ENCODE results near the gene JPT1.

DNA sequence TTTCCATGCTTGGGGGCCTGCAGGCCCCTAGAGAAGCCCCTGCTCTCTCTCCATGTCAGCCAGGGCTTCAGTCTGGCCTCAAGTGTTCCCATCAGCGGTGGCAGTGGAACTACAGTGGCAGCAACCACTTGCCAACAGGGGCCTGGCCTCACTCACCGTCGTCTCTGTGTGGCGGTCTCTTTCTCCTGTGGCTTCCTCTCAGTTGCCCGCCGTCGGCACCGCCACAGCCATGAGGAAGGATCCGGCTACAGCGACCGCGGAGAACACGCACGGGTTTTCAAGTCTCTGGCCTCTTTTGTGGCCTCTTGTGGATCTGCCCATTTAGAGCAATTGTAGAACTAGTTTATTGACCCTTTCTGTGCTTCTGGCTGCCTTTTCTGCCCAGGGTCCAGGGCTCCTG lies 36.0 kb downstream of the JPT1 start:
- TF ChIP-seq GATA2 (IDR thresholded peaks at IDR 0.05; ENCODE audit: low read depth, low read length) (no peak), GATA3 (IDR thresholded peaks at IDR 0.05; ENCODE audit: low read depth, low read length) (no peak)

Data from SH-SY5Y (cell line).